Type B pancreatic cell (in vitro differentiated cells): ENCODE measurements around the gene CRYBA1. TPM values are rescaled to one million over a fixed set of nuclear protein-coding genes. Genes with fewer than 3 reads are reported as not detected.
A peak's percentile ranks its signal among the peaks of the same experiment; 100 is the strongest.

ENCODE experiments used
- DNase-seq: peaks from one replicate; pipeline ENCODE4 v3.0.0; 2021; ENCODE audit warnings: mixed read lengths; ENCODE audit not compliant: unreplicated experiment; ENCODE audit errors: extremely low spot score
- H3K27ac Mint-ChIP-seq: 2 replicates; pipeline ENCODE4 v1.8.0; 2021; ENCODE audit warnings: mild to moderate bottlenecking, mixed read lengths
- H3K27me3 Mint-ChIP-seq: 2 replicates; pipeline ENCODE4 v1.8.0; 2021; ENCODE audit warnings: mixed read lengths
- H3K36me3 Mint-ChIP-seq: 2 replicates; pipeline ENCODE4 v1.8.0; 2021; ENCODE audit warnings: mixed read lengths
- H3K4me1 Mint-ChIP-seq: one replicate; pipeline ENCODE4 v1.8.0; 2021; ENCODE audit warnings: mixed read lengths; ENCODE audit not compliant: unreplicated experiment
- H3K4me3 Mint-ChIP-seq: 2 replicates; pipeline ENCODE4 v1.8.0; 2021; ENCODE audit warnings: mild to moderate bottlenecking, mixed read lengths
- H3K9me3 Mint-ChIP-seq: 2 replicates; pipeline ENCODE4 v1.8.0; 2021; ENCODE audit warnings: mixed read lengths
- total RNA-seq: library from RNA; stranded (reverse); gene quantifications from 2 replicates; pipeline ENCODE4 v1.2.1, GENCODE V29; 2021; ENCODE audit warnings: low replicate concordance
- TF ChIP-seq, protein P1 (sequence below): fragments of 200-600 bp; sonication (generic); conservative IDR thresholded peaks from 2 replicates; pipeline ENCODE4 v1.5.0; 2021; ENCODE audit warnings: antibody characterized with exemption, mild to moderate bottlenecking

The CRYBA1 gene
- total RNA-seq, 1 donor from 2014 or later = 1.4 TPM

DNA sequence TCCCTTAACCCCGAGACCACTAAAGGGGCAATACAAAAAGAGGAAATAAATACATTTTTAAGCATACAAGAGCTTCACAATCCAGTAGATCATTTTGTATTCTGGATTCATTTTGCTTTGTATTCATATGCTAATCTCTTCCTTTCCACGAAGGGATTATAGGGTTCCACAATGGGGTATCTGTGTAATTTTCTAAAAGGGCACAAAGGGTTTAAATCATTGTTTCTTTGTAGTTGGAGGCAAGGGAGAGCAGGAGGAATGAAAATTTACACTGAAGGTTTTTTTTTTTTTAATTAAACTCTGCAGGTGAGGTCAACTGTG, 47.9 kb downstream of the CRYBA1 start:
- no peak for DNase-seq
- TF ChIP-seq, protein P1, sequence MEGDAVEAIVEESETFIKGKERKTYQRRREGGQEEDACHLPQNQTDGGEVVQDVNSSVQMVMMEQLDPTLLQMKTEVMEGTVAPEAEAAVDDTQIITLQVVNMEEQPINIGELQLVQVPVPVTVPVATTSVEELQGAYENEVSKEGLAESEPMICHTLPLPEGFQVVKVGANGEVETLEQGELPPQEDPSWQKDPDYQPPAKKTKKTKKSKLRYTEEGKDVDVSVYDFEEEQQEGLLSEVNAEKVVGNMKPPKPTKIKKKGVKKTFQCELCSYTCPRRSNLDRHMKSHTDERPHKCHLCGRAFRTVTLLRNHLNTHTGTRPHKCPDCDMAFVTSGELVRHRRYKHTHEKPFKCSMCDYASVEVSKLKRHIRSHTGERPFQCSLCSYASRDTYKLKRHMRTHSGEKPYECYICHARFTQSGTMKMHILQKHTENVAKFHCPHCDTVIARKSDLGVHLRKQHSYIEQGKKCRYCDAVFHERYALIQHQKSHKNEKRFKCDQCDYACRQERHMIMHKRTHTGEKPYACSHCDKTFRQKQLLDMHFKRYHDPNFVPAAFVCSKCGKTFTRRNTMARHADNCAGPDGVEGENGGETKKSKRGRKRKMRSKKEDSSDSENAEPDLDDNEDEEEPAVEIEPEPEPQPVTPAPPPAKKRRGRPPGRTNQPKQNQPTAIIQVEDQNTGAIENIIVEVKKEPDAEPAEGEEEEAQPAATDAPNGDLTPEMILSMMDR = no peak
- Mint-ChIP-seq H3K9me3 (no peaks in the 10 kb centered on the region), H3K4me1 (peaks cover 20% of the 10 kb centered on the region), H3K36me3 (peaks cover 6% of the 10 kb centered on the region), H3K27me3 (peaks cover 3% of the 10 kb centered on the region), H3K27ac (peak overlapping the region; percentile 100), H3K4me3 (peak overlapping the region; percentile 100)

DNA sequence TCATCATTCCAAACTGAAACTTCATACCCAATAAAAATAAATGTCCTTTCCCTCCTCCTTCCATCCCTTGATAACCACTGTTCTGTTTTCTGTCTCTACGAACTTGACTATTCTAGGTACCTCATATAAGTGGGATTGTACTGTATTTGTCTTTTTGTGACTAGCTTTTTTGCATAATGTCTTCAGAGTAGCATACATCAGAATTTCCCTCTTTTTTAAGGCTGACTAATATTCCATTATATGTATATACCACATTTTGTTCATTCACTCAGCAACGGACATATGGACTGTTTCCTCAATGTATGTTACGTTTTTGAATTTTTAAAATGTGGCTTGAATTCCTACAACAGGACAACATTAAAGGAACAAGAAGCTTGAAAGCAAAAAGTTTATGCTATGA, 48.8 kb downstream of the CRYBA1 start:
- TF ChIP-seq, protein P1 = no peak
- DNase-seq = no peak
- H3K9me3 Mint-ChIP-seq = no peaks in the 10 kb centered on the region
- peak overlapping the region; percentile 60 for H3K4me3 Mint-ChIP-seq
- peak overlapping the region; percentile 21 for H3K27ac Mint-ChIP-seq
- H3K4me1 Mint-ChIP-seq = peaks cover 17% of the 10 kb centered on the region
- H3K27me3 Mint-ChIP-seq = peaks cover 3% of the 10 kb centered on the region
- H3K36me3 Mint-ChIP-seq = peaks cover 4% of the 10 kb centered on the region

DNA sequence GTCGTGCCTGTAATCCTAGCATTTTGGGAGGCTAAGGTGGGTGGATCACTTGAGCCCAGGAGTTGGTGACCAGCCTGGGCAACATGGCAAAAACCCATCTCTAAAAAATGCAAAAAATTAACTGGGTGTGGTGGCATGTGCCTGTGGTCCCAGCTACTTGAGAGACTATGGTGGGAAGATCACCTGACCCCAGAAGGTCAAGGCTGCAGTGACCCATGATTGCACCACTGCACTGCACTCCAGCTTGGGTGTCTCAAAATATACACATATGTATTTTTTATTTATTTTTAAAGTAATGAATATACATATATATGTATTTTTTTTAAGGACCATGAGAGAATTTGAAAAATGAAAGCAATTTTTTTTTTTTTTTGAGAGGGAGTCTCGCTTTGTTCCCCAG, 52.4 kb downstream of the CRYBA1 start:
- Mint-ChIP-seq H3K27me3 (no peaks in the 10 kb centered on the region), H3K4me3 (no peak overlapping the region), H3K4me1 (peaks cover 7% of the 10 kb centered on the region), H3K36me3 (no peaks in the 10 kb centered on the region), H3K9me3 (no peaks in the 10 kb centered on the region), H3K27ac (no peak overlapping the region)
- DNase-seq = no peak
- TF ChIP-seq, protein P1 = no peak

DNA sequence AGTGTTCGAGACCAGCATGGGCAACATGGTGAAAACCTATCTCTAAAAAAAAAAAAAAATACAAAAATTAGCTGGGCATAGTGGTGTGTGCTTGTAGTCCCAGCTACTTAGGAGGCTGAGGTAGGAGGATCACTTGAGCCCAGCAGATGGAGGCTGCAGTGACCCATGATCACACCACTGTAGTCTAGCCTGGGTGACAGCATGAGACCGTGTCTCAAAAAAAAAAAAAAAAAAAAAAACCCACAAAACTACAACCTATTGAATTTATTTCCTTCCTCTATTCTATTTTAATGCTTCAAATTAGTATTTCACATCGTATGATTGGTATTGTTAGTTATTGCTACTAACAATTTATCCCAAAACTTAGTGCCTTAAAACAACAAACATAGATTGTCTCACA, 56.7 kb downstream of the CRYBA1 start:
- Mint-ChIP-seq H3K36me3 (no peaks in the 10 kb centered on the region), H3K9me3 (no peaks in the 10 kb centered on the region), H3K4me1 (no peaks in the 10 kb centered on the region), H3K4me3 (no peak overlapping the region), H3K27ac (no peak overlapping the region), H3K27me3 (no peaks in the 10 kb centered on the region)
- DNase-seq = no peak
- TF ChIP-seq, protein P1 = no peak

Other genes with a start within 250 kb of the CRYBA1 start
- 6.9 and 11.5 TPM in 2 replicates for gene SEZ6, start 240.8 kb upstream of the CRYBA1 start, total RNA-seq
- gene PIPOX, start 203.7 kb upstream of the CRYBA1 start, total RNA-seq = 3.1 and 3.8 TPM in 2 replicates
- 46.6 and 49.1 TPM in 2 replicates for gene MYO18A, start 66.5 kb upstream of the CRYBA1 start, total RNA-seq
- 56.0 and 63.6 TPM in 2 replicates for gene NUFIP2, start 47.3 kb downstream of the CRYBA1 start, total RNA-seq
- gene TAOK1, start 143.5 kb downstream of the CRYBA1 start, total RNA-seq = 55.3 and 63.5 TPM in 2 replicates